Mesenchymal stem cell (in vitro differentiated cells and primary cell): ENCODE data around the gene CLTCL1.

ENCODE experiments used
- DNase-seq: peaks from one replicate; pipeline ENCODE4 v3.0.0-alpha.2; 2013
- H2AFZ ChIP-seq: one replicate; pipeline ENCODE4 v1.6.1; 2013; ENCODE audit warnings: low read depth, mild to moderate bottlenecking, control low read depth, inconsistent platforms, low read length, moderate library complexity
- H2AK5ac ChIP-seq: 2 replicates; pipeline ENCODE4 v1.6.1; 2013; ENCODE audit warnings: low read length, moderate library complexity, mild to moderate bottlenecking, inconsistent platforms; ENCODE audit not compliant: severe bottlenecking
- H2BK120ac ChIP-seq: one replicate; pipeline ENCODE4 v1.6.1; 2013; ENCODE audit warnings: low read depth, mild to moderate bottlenecking, inconsistent platforms, low read length, moderate library complexity
- H2BK12ac ChIP-seq, 2 experiments: one replicate each; pipeline ENCODE4 v1.6.1; 2013; ENCODE audit warnings: inconsistent platforms in 2 of 2, low read length in 2 of 2, mild to moderate bottlenecking in 2 of 2, moderate library complexity in 2 of 2, control low read depth in 1 of 2
- H2BK15ac ChIP-seq: one replicate; pipeline ENCODE4 v1.6.1; 2013; ENCODE audit warnings: mild to moderate bottlenecking, low read depth, inconsistent platforms; ENCODE audit not compliant: poor library complexity, severe bottlenecking
- H2BK5ac ChIP-seq: 2 replicates; pipeline ENCODE4 v1.6.1; 2013; ENCODE audit warnings: low read depth, mild to moderate bottlenecking, low read length, control low read depth, inconsistent platforms; ENCODE audit not compliant: poor library complexity, severe bottlenecking
- H3K14ac ChIP-seq, 2 experiments: one replicate each; pipeline ENCODE4 v1.6.1; 2013; ENCODE audit warnings: inconsistent platforms in 2 of 2, low read length in 2 of 2, control low read depth in 1 of 2, mild to moderate bottlenecking in 1 of 2, moderate library complexity in 1 of 2
- H3K18ac ChIP-seq, 2 experiments: one replicate each; pipeline ENCODE4 v1.6.1; 2013; ENCODE audit warnings: inconsistent platforms in 2 of 2, low read length in 2 of 2, control low read depth in 1 of 2, low read depth in 1 of 2, mild to moderate bottlenecking in 1 of 2
- H3K23ac ChIP-seq, 2 experiments: one replicate each; pipeline ENCODE4 v1.6.1; 2013; ENCODE audit warnings: inconsistent platforms in 2 of 2, low read length in 2 of 2, mild to moderate bottlenecking in 2 of 2, moderate library complexity in 2 of 2, control low read depth in 1 of 2
- H3K27ac ChIP-seq: 2 replicates; pipeline ENCODE4 v1.5.1; 2013; ENCODE audit warnings: mild to moderate bottlenecking, moderate library complexity, low read length, control low read depth, inconsistent platforms; ENCODE audit not compliant: poor library complexity, severe bottlenecking
- H3K27me3 ChIP-seq, 2 experiments: 2 replicates each; pipeline versions ENCODE4 v1.6.1 to v1.7.0; 2013; ENCODE audit warnings: low read length in 2 of 2, mild to moderate bottlenecking in 2 of 2, moderate library complexity in 2 of 2, control low read depth in 1 of 2, inconsistent platforms in 1 of 2; ENCODE audit not compliant: control insufficient read depth in 1 of 2, insufficient read depth in 1 of 2
- H3K36me3 ChIP-seq, 2 experiments: 2 replicates each; pipeline versions ENCODE4 v1.6.1 to v1.7.0; 2013; ENCODE audit warnings: low read length in 2 of 2, control low read depth in 1 of 2, inconsistent platforms in 1 of 2, low read depth in 1 of 2, mild to moderate bottlenecking in 1 of 2; ENCODE audit not compliant: insufficient read depth in 2 of 2, control insufficient read depth in 1 of 2
- H3K4ac ChIP-seq, 2 experiments: one replicate each; pipeline ENCODE4 v1.6.1; 2013; ENCODE audit warnings: inconsistent platforms in 2 of 2, low read length in 2 of 2, mild to moderate bottlenecking in 2 of 2, moderate library complexity in 2 of 2, control low read depth in 1 of 2, low read depth in 1 of 2
- H3K4me1 ChIP-seq: 2 replicates; pipeline ENCODE4 v1.6.1; 2013; ENCODE audit warnings: low read depth, low read length, control low read depth; ENCODE audit not compliant: control insufficient read depth, insufficient read depth
- H3K4me2 ChIP-seq: 2 replicates; pipeline ENCODE4 v1.6.1; 2013; ENCODE audit warnings: low read length, mild to moderate bottlenecking, inconsistent platforms; ENCODE audit not compliant: poor library complexity, severe bottlenecking
- H3K4me3 ChIP-seq, 2 experiments: 2 replicates each; pipeline versions ENCODE4 v1.5.1 to v1.7.0; 2013; ENCODE audit warnings: low read length in 2 of 2, mild to moderate bottlenecking in 2 of 2, control low read depth in 1 of 2, low read depth in 1 of 2; ENCODE audit not compliant: insufficient read depth in 1 of 2
- H3K79me1 ChIP-seq: replicated peaks from 2 replicates; pipeline ENCODE4 v1.6.1; 2013; ENCODE audit warnings: mild to moderate bottlenecking, control low read depth, low read length, inconsistent platforms; ENCODE audit not compliant: poor library complexity, severe bottlenecking
- H3K9ac ChIP-seq: 2 replicates; pipeline ENCODE4 v1.7.0; 2013; ENCODE audit warnings: mild to moderate bottlenecking, low read length, moderate library complexity
- H3K9me3 ChIP-seq: 2 replicates; pipeline ENCODE4 v1.7.0; 2013; ENCODE audit warnings: mild to moderate bottlenecking, low read length; ENCODE audit not compliant: control insufficient read depth
- H4K8ac ChIP-seq: one replicate; pipeline ENCODE4 v1.6.1; 2013; ENCODE audit warnings: inconsistent platforms, mild to moderate bottlenecking, low read length, moderate library complexity
- H4K91ac ChIP-seq: one replicate; pipeline ENCODE4 v1.6.1; 2013; ENCODE audit warnings: mild to moderate bottlenecking, low read length, inconsistent platforms
- WGBS: methylation state at CpG from one replicate; pipeline ENCODE4 v1.1.7; 2013; ENCODE audit warnings: mixed read lengths; 5-methylcytosine and 5-hydroxymethylcytosine counted together

The CLTCL1 gene

GRCh38 chr22:19244600-19245352 lies 46.7 kb downstream of the CLTCL1 start:
- no peak overlapping the region for H3K4me2 ChIP-seq
- DNase-seq, result no peak
- H3K9me3 ChIP-seq, result no peaks in the 10 kb centered on the region
- H3K14ac ChIP-seq, result no peak overlapping the region
- no peak overlapping the region for H3K4ac ChIP-seq
- no peak overlapping the region for H3K27ac ChIP-seq
- no peak overlapping the region for H2BK12ac ChIP-seq
- no peak overlapping the region for H2BK5ac ChIP-seq
- no peaks in the 10 kb centered on the region for H3K79me1 ChIP-seq
- H4K91ac ChIP-seq, result no peak overlapping the region
- no peak overlapping the region for H2BK120ac ChIP-seq
- H3K27me3 ChIP-seq, result no peaks in the 10 kb centered on the region
- no peak overlapping the region for H3K9ac ChIP-seq
- H3K18ac ChIP-seq, result no peak overlapping the region
- H2AFZ ChIP-seq, result no peak overlapping the region
- H3K36me3 ChIP-seq, result peaks cover 5 to 21% of the 10 kb centered on the region in 2 experiments
- no peak overlapping the region for H2AK5ac ChIP-seq
- no peak overlapping the region for H2BK15ac ChIP-seq
- H4K8ac ChIP-seq, result no peak overlapping the region
- 96% methylated on average over 8 of the region's 10 CpGs for WGBS
- no peak overlapping the region for H3K4me3 ChIP-seq
- no peaks in the 10 kb centered on the region for H3K4me1 ChIP-seq
- no peak overlapping the region for H3K23ac ChIP-seq

- no peaks in the 10 kb centered on the region for H3K4me1 ChIP-seq
- H2AK5ac ChIP-seq, result no peak overlapping the region
- no peak overlapping the region for H2BK15ac ChIP-seq
- H2BK120ac ChIP-seq, result no peak overlapping the region
- no peak overlapping the region for H3K23ac ChIP-seq
- H3K79me1 ChIP-seq, result no peaks in the 10 kb centered on the region
- H3K9ac ChIP-seq, result no peak overlapping the region
- no peak overlapping the region for H3K4me3 ChIP-seq
- no peak overlapping the region for H2BK5ac ChIP-seq
- H3K4ac ChIP-seq, result no peak overlapping the region
- H3K14ac ChIP-seq, result no peak overlapping the region
- H3K9me3 ChIP-seq, result no peaks in the 10 kb centered on the region
- no peak overlapping the region for H4K91ac ChIP-seq
- no peak overlapping the region for H3K4me2 ChIP-seq
- WGBS, result 97% methylated on average over 2 of the region's 4 CpGs
- no peak overlapping the region for H2AFZ ChIP-seq
- no peak overlapping the region for H2BK12ac ChIP-seq
- H3K27me3 ChIP-seq, result no peaks in the 10 kb centered on the region
- H4K8ac ChIP-seq, result no peak overlapping the region
- peaks cover 5 to 30% of the 10 kb centered on the region in 2 experiments for H3K36me3 ChIP-seq
- DNase-seq, result no peak
- H3K18ac ChIP-seq, result no peak overlapping the region
- no peak overlapping the region for H3K27ac ChIP-seq
These were observed 48.8 kb downstream of the CLTCL1 start for GRCh38 chr22:19242699-19243098.

GRCh38 chr22:19241593-19241906 lies 50.0 kb downstream of the CLTCL1 start:
- Histone ChIP-seq H3K36me3 (peaks cover 5 to 30% of the 10 kb centered on the region in 2 experiments), H4K8ac (no peak overlapping the region), H3K79me1 (no peaks in the 10 kb centered on the region), H3K9me3 (no peaks in the 10 kb centered on the region), H3K4me3 (no peak overlapping the region), H3K4me2 (no peak overlapping the region), H2AFZ (no peak overlapping the region), H3K4ac (no peak overlapping the region), H4K91ac (no peak overlapping the region), H3K18ac (no peak overlapping the region), H3K14ac (no peak overlapping the region), H2AK5ac (no peak overlapping the region), H2BK120ac (no peak overlapping the region), H2BK15ac (no peak overlapping the region), H3K9ac (no peak overlapping the region), H2BK5ac (no peak overlapping the region), H3K27me3 (no peaks in the 10 kb centered on the region), H2BK12ac (no peak overlapping the region), H3K4me1 (no peaks in the 10 kb centered on the region), H3K27ac (no peak overlapping the region), H3K23ac (no peak overlapping the region)
- 96% methylated on average over 6 of the region's 6 CpGs for WGBS
- no peak for DNase-seq

GRCh38 chr22:19240813-19241592 lies 50.5 kb downstream of the CLTCL1 start:
- Histone ChIP-seq H3K79me1 (no peaks in the 10 kb centered on the region), H3K9me3 (no peaks in the 10 kb centered on the region), H4K91ac (no peak overlapping the region), H3K27me3 (no peaks in the 10 kb centered on the region), H3K4me1 (no peaks in the 10 kb centered on the region), H3K4me2 (no peak overlapping the region), H2BK15ac (no peak overlapping the region), H2BK12ac (no peak overlapping the region), H2AK5ac (no peak overlapping the region), H3K4me3 (no peak overlapping the region), H3K36me3 (peaks cover 5 to 30% of the 10 kb centered on the region in 2 experiments), H4K8ac (no peak overlapping the region), H3K9ac (no peak overlapping the region), H2AFZ (no peak overlapping the region), H3K18ac (no peak overlapping the region), H3K4ac (no peak overlapping the region), H2BK5ac (no peak overlapping the region), H2BK120ac (no peak overlapping the region), H3K27ac (no peak overlapping the region), H3K14ac (no peak overlapping the region), H3K23ac (no peak overlapping the region)
- no peak for DNase-seq
- WGBS, result 98% methylated on average over 14 of the region's 14 CpGs
